HuH-7 (cell line): Measurements from ENCODE around the gene JAK1.
"Not testable (repeated sequence)": the region's sequence is repeated elsewhere in the genome, so short reads cannot be mapped to it uniquely, and the experiment has no call there.

Source experiments
- DNase-seq: peaks from one replicate; pipeline ENCODE4 v3.0.0; 2011; ENCODE audit warnings: low spot score

Gene JAK1

GRCh38 chr1:64948905-64949833 lies 17.2 kb downstream of the JAK1 start:
- DNase-seq = no peak

- DNase-seq = no peak
Observed at GRCh38 chr1:64948216-64948615, 18.1 kb downstream of the JAK1 start.

- no peak for DNase-seq
Observed at GRCh38 chr1:64946916-64947315, 19.4 kb downstream of the JAK1 start.

- no peak for DNase-seq
Observed at GRCh38 chr1:64944913-64945312, 21.4 kb downstream of the JAK1 start.

GRCh38 chr1:64942675-64943074 lies 23.7 kb downstream of the JAK1 start:
- DNase-seq = no peak

- DNase-seq = no peak
Observed at GRCh38 chr1:64942118-64942517, 24.2 kb downstream of the JAK1 start.

- no peak for DNase-seq
Observed at GRCh38 chr1:64941461-64942117, 24.8 kb downstream of the JAK1 start.

GRCh38 chr1:64940025-64940424 lies 26.3 kb downstream of the JAK1 start:
- no peak for DNase-seq

GRCh38 chr1:64938991-64939390 lies 27.4 kb downstream of the JAK1 start:
- no peak for DNase-seq

GRCh38 chr1:64936956-64937355 lies 29.4 kb downstream of the JAK1 start:
- DNase-seq = no peak

- DNase-seq = no peak
Observed at GRCh38 chr1:64935551-64936155, 30.7 kb downstream of the JAK1 start.

- DNase-seq = no peak
Observed at GRCh38 chr1:64934878-64935275, 31.5 kb downstream of the JAK1 start.

- DNase-seq = peak; percentile 14
Observed at GRCh38 chr1:64934115-64934877, 32.1 kb downstream of the JAK1 start.

GRCh38 chr1:64933296-64934070 lies 32.9 kb downstream of the JAK1 start:
- no peak for DNase-seq

GRCh38 chr1:64932962-64933295 lies 33.4 kb downstream of the JAK1 start:
- no peak for DNase-seq

- not testable (repeated sequence) for DNase-seq
Observed at GRCh38 chr1:64930640-64931039, 35.7 kb downstream of the JAK1 start.

GRCh38 chr1:64929221-64929620 lies 37.1 kb downstream of the JAK1 start:
- no peak for DNase-seq

GRCh38 chr1:64928325-64928724 lies 38.0 kb downstream of the JAK1 start:
- DNase-seq = no peak

GRCh38 chr1:64925594-64925993 lies 40.8 kb downstream of the JAK1 start:
- no peak for DNase-seq

GRCh38 chr1:64923294-64923718 lies 43.0 kb downstream of the JAK1 start:
- DNase-seq = no peak

GRCh38 chr1:64922336-64922735 lies 44.0 kb downstream of the JAK1 start:
- DNase-seq = no peak

GRCh38 chr1:64921771-64922170 lies 44.6 kb downstream of the JAK1 start:
- DNase-seq = no peak
